ENCODE measurements around the gene AQP2. TPM values are rescaled to one million over a fixed set of nuclear protein-coding genes. Genes with fewer than 3 reads are reported as not detected.

The AQP2 gene
- polyA plus RNA-seq, 1 of the 3 experiments (the other 2 are of a cell fraction) = not detected

DNA sequence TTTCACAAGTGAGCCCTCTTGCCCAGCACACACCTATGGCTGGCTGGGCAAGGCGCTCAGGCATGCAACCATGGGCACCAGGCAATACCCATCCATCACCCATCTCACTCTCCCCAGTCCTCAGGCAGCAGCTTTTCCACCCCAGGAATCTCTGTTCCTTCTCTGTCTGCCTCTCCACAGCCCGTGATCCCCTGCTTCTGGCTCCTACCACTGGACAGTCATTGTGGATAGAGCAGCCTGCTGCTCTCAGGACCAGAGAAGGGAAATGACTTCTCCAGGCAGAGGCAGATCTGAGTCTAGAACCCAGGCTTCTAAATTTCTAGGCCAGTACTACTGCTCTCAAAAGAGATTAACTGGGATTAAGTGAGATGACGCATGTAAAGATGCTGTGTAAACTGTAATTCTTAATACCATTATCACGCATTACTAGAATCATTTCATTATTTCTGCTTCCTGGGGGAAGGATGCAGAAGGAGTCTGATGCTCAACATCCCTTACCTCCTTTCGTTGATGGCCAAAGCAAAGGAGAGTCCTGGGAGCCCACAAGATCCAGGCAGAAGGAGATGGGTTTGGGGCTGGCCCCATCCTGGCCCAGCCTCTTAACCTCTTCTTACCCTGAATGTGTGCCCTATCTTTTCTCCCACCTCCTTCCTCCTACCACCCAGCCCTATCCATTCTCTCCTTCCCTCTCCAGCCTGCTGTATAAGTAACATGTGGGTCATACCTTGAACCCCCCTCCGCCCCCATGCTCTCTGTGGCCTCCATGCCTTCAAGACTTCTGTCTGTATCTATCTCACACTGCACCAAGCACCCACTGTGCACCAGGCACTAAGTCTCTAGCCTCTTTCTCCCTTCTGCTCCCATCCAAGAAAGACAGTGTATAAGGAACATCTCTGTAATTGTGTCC lies 6.4 kb downstream of the AQP2 start:
- no peaks in the 10 kb centered on the region for H3K36me3 ChIP-seq (replicated peaks in 1 of 2; ENCODE audit: control insufficient read depth in 1 of 2, insufficient read depth in 2 of 2, low read length in 1 of 2)
- H3K9me2 ChIP-seq = no peaks in the 10 kb centered on the region
- H3K9me3 ChIP-seq = no peaks in the 10 kb centered on the region
- H2AFZ ChIP-seq (ENCODE audit: low read depth) = no peak overlapping the region
- POLR2A ChIA-PET = no interaction called here
- H3F3A ChIP-seq (replicated peaks; ENCODE audit: insufficient read depth) = no peaks in the 10 kb centered on the region
- DNase-seq = no peak
- no peaks in the 10 kb centered on the region for H3K27me3 ChIP-seq (ENCODE audit: insufficient read depth)
- no peak overlapping the region for H3K4me3 ChIP-seq (ENCODE audit: low read depth in 2 of 2, low read length in 1 of 2)
- TF ChIP-seq, protein P1, sequence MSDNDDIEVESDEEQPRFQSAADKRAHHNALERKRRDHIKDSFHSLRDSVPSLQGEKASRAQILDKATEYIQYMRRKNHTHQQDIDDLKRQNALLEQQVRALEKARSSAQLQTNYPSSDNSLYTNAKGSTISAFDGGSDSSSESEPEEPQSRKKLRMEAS (IDR thresholded peaks at IDR 0.05; ENCODE audit: low read depth) = no peak
- no peak for TF ChIP-seq NRF1 (IDR thresholded peaks at IDR 0.05; ENCODE audit: low read depth, low read length)
- no peak overlapping the region for H3K27ac ChIP-seq (ENCODE audit: low read depth in 2 of 2, low read length in 1 of 2)
- CTCF ChIA-PET = interaction anchor here (1.2 to 20.3 kb wide), 9 partner anchors 10 to 108 kb away, joined by 3 to 1401 read pairs (median 32); partner anchors contain the start of gene ASIC1
- 73% methylated on average over 6 of the region's 6 CpGs for WGBS (ENCODE audit: low lambda C conversion rate)
- H3K9ac ChIP-seq = no peak overlapping the region
- peaks cover 0 to 8% of the 10 kb centered on the region in 2 experiments; a peak in 3 of 4 replicates for H3K4me1 ChIP-seq (ENCODE audit: control insufficient read depth in 1 of 2, insufficient read depth in 2 of 2, low read depth in 1 of 2, low read length in 1 of 2)
- H4K20me1 ChIP-seq (ENCODE audit: insufficient read depth) = no peaks in the 10 kb centered on the region
- no peaks in the 10 kb centered on the region for H3K79me2 ChIP-seq (ENCODE audit: insufficient read depth)
- no peak overlapping the region for H3K4me2 ChIP-seq

DNA sequence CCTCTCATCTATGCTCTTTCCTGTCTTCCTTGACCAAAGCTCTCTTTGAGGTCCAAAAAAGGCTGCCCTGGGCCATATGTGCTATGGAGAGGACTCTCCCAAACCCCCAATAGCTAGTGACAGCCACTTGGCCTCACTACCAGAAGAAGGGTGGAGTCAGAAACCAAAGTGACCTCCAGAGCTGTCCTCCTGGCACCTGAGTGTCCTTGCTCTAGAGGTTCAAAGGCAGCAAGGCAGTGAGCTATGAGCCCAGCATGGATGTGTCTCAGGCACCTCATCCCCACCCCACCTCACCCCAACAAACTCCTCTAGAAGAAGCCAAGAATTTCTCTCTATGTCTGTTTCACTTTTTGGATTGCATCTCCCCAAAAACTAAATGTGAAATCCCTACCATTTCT lies 7.0 kb downstream of the AQP2 start:
- no peak for DNase-seq
- H3K4me3 ChIP-seq (ENCODE audit: low read depth in 2 of 2, low read length in 1 of 2) = no peak overlapping the region
- no peak overlapping the region for H3K4me2 ChIP-seq
- no peaks in the 10 kb centered on the region for H3K36me3 ChIP-seq (replicated peaks in 1 of 2; ENCODE audit: control insufficient read depth in 1 of 2, insufficient read depth in 2 of 2, low read length in 1 of 2)
- no peaks in the 10 kb centered on the region for H4K20me1 ChIP-seq (ENCODE audit: insufficient read depth)
- no peaks in the 10 kb centered on the region for H3K79me2 ChIP-seq (ENCODE audit: insufficient read depth)
- no peak for TF ChIP-seq RXRA (IDR thresholded peaks at IDR 0.05; ENCODE audit: borderline replicate concordance, low read depth)
- TF ChIP-seq EP300 (IDR thresholded peaks at IDR 0.05; ENCODE audit: borderline replicate concordance in 1 of 2, low read depth in 1 of 2, low read length in 1 of 2) = no peak
- no peak for TF ChIP-seq POLR2AphosphoS5 (IDR thresholded peaks at IDR 0.05; ENCODE audit: low read depth, low read length)
- TF ChIP-seq FOXJ3 (CRISPR knock-in tag; IDR thresholded peaks at IDR 0.05) = no peak
- no peak for TF ChIP-seq GATA2 (CRISPR knock-in tag; IDR thresholded peaks at IDR 0.05)
- TF ChIP-seq, protein P2, sequence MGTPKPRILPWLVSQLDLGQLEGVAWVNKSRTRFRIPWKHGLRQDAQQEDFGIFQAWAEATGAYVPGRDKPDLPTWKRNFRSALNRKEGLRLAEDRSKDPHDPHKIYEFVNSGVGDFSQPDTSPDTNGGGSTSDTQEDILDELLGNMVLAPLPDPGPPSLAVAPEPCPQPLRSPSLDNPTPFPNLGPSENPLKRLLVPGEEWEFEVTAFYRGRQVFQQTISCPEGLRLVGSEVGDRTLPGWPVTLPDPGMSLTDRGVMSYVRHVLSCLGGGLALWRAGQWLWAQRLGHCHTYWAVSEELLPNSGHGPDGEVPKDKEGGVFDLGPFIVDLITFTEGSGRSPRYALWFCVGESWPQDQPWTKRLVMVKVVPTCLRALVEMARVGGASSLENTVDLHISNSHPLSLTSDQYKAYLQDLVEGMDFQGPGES (IDR thresholded peaks at IDR 0.05; ENCODE audit: low read depth, low read length) = no peak
- no peak for TF ChIP-seq EZH2phosphoT487 (IDR thresholded peaks at IDR 0.05; ENCODE audit: borderline replicate concordance, low read depth)
- TF ChIP-seq YY1 (IDR thresholded peaks at IDR 0.05; ENCODE audit: low read depth) = no peak
- no peak for TF ChIP-seq MEF2A (IDR thresholded peaks at IDR 0.05; ENCODE audit: borderline replicate concordance, low read depth)
- no peak for TF ChIP-seq SMC3 (IDR thresholded peaks at IDR 0.05; ENCODE audit: low read depth, low read length)
- H3K9me2 ChIP-seq = no peaks in the 10 kb centered on the region
- H3K27ac ChIP-seq (ENCODE audit: low read depth in 2 of 2, low read length in 1 of 2) = no peak overlapping the region
- no peak overlapping the region for H3K9ac ChIP-seq
- H2AFZ ChIP-seq (ENCODE audit: low read depth) = no peak overlapping the region
- H3K27me3 ChIP-seq (ENCODE audit: insufficient read depth) = no peaks in the 10 kb centered on the region
- ChIA-PET POLR2A (no interaction called here), CTCF (interaction anchor here (1.2 to 20.3 kb wide), 5 partner anchors 10 to 107 kb away, joined by 3 to 1401 read pairs (median 40); partner anchors contain the start of gene ASIC1)
- no peaks in the 10 kb centered on the region for H3F3A ChIP-seq (replicated peaks; ENCODE audit: insufficient read depth)
- no peaks in the 10 kb centered on the region for H3K9me3 ChIP-seq
- H3K4me1 ChIP-seq (ENCODE audit: control insufficient read depth in 1 of 2, insufficient read depth in 2 of 2, low read depth in 1 of 2, low read length in 1 of 2) = peaks cover 0 to 11% of the 10 kb centered on the region in 2 experiments; a peak in 3 of 4 replicates

Measured in SK-N-SH (cell line).